Body of pancreas (tissue), 4 donors: ENCODE measurements around the gene HCST.

Experiments used
- CTCF ChIP-seq, 7 experiments: fragments of 450-650 bp in 4 of 7; fragments of 200-600 bp in 3 of 7; sonication (generic) in 3 of 7; IDR thresholded peaks; one replicate each; pipeline ENCODE4 v1.5.1; 2016 to 2019; ENCODE audit warnings: antibody characterized with exemption in 7 of 7
- POLR2A ChIP-seq, 3 donors: fragments of 450-650 bp; IDR thresholded peaks; one replicate each; pipeline ENCODE4 v1.6.1; 2016; ENCODE audit warnings: antibody characterized with exemption in 3 of 3, mild to moderate bottlenecking in 2 of 3

GRCh38 chr19:35882114-35882832 is 20.1 kb upstream of the HCST start:
- peak; percentile 50 to 77 (median 71) for TF ChIP-seq CTCF (IDR thresholded peaks at IDR 0.05)
- TF ChIP-seq POLR2A (IDR thresholded peaks at IDR 0.05) = no peak
